Measurements from ENCODE around the gene ZZZ3.

The ZZZ3 gene

GRCh38 chr1:77672374-77672773 lies 10.1 kb downstream of the ZZZ3 start:
- DNase-seq (ENCODE audit: low read depth): no peak
- no peak overlapping the region for H3K4me3 ChIP-seq (ENCODE audit: control insufficient read depth, low read depth, low read length)
- TF ChIP-seq, protein P1, sequence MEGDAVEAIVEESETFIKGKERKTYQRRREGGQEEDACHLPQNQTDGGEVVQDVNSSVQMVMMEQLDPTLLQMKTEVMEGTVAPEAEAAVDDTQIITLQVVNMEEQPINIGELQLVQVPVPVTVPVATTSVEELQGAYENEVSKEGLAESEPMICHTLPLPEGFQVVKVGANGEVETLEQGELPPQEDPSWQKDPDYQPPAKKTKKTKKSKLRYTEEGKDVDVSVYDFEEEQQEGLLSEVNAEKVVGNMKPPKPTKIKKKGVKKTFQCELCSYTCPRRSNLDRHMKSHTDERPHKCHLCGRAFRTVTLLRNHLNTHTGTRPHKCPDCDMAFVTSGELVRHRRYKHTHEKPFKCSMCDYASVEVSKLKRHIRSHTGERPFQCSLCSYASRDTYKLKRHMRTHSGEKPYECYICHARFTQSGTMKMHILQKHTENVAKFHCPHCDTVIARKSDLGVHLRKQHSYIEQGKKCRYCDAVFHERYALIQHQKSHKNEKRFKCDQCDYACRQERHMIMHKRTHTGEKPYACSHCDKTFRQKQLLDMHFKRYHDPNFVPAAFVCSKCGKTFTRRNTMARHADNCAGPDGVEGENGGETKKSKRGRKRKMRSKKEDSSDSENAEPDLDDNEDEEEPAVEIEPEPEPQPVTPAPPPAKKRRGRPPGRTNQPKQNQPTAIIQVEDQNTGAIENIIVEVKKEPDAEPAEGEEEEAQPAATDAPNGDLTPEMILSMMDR (IDR thresholded peaks at IDR 0.05; ENCODE audit: control insufficient read depth, insufficient read depth, low read depth, low read length, missing control alignments): no peak

DNA sequence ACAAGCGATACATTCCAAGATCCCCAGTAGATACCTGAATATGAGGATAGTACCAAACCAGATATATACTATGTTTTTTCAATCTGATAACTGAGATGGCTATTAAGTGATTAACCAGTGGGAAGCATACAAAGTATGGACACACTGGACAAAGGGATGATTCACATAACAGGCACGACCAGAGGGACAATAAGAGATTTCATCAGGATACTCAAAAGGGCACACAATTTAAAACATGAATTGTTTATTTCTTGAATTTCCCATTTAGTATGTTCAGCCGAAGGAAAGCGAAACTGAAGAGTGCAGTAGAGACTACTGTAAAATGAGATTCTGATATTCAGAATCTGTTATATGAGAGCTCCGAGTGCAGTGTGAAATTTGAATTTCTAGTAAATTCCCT lies 10.6 kb downstream of the ZZZ3 start:
- DNase-seq (ENCODE audit: low read depth): no peak
- TF ChIP-seq, protein P1 (IDR thresholded peaks at IDR 0.05; ENCODE audit: control insufficient read depth, insufficient read depth, low read depth, low read length, missing control alignments): no peak
- H3K4me3 ChIP-seq (ENCODE audit: control insufficient read depth, low read depth, low read length): no peak overlapping the region

- no peak for DNase-seq (ENCODE audit: low read depth)
- TF ChIP-seq, protein P1 (IDR thresholded peaks at IDR 0.05; ENCODE audit: control insufficient read depth, insufficient read depth, low read depth, low read length, missing control alignments): no peak
- no peak overlapping the region for H3K4me3 ChIP-seq (ENCODE audit: control insufficient read depth, low read depth, low read length)
Measured at GRCh38 chr1:77670330-77670729, 12.1 kb downstream of the ZZZ3 start.

GRCh38 chr1:77668924-77669449 lies 13.5 kb downstream of the ZZZ3 start:
- no peak overlapping the region for H3K4me3 ChIP-seq (ENCODE audit: control insufficient read depth, low read depth, low read length)
- TF ChIP-seq, protein P1 (IDR thresholded peaks at IDR 0.05; ENCODE audit: control insufficient read depth, insufficient read depth, low read depth, low read length, missing control alignments): no peak
- DNase-seq (ENCODE audit: low read depth): no peak

DNA sequence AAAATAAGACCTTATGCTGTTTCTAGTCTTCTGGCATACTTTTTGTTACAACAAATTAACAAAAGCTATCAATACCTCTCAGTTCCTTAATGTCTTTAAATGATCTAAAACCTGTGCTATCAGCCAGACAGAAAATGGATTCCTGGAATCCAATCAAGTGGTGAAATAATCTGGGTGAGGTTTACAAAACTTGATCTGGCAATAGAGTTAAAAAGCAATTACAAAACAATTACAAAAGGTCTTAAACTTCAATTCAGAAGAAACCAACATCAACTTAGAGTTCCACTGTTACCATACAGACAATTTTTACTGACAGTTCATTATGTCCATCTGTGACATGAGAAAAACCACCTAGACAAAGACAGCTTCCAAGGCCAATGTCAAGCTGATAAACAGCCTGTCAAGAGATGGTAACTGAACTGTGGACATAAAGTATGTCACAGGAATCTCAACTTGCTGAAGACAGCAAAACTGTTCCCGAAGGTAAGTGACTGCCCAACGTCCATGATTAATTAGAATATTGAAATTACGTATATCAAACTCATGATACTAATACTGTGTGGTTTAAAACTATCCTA lies 17.4 kb downstream of the ZZZ3 start:
- no peak for DNase-seq (ENCODE audit: low read depth)
- H3K4me3 ChIP-seq (ENCODE audit: control insufficient read depth, low read depth, low read length): no peak overlapping the region
- TF ChIP-seq, protein P1 (IDR thresholded peaks at IDR 0.05; ENCODE audit: control insufficient read depth, insufficient read depth, low read depth, low read length, missing control alignments): no peak

DNA sequence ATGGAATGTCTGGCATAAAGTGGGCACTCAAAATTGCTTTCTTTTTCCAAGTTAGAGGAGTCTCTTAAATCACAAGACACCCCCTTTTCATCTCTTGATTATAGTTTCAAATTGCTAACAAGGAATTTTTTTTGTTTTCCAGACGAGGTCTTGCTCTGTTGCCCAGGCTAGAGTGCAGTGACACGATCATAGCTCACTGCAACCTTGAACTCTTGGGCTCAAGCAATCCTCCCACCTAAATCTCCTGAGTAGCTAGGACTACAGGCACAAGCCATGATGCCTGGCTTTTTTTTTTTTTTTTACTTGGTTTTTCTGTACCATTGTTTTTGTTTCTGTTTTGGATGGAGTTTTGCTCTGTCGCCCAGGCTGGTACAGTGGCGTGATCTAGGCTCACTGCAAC lies 20.8 kb downstream of the ZZZ3 start:
- H3K4me3 ChIP-seq (ENCODE audit: control insufficient read depth, low read depth, low read length): no peak overlapping the region
- TF ChIP-seq, protein P1 (IDR thresholded peaks at IDR 0.05; ENCODE audit: control insufficient read depth, insufficient read depth, low read depth, low read length, missing control alignments): no peak
- DNase-seq (ENCODE audit: low read depth): no peak
